Activated CD4-positive, CD25-positive, alpha-beta regulatory T cell treated with anti-CD3 and anti-CD28 coated beads, Interleukin-2, amount 50 U/mL, for 24 hours (primary cell): Measurements from ENCODE around the gene GSTA3.
"Not testable (repeated sequence)": the region's sequence is repeated elsewhere in the genome, so short reads cannot be mapped to it uniquely, and the experiment has no call there.

ENCODE experiments used
- ATAC-seq, 2 donors: fragments of 150-1000 bp; cut with Tn5 transposase; one replicate each; pipeline ENCODE4 v1.10.0; 2021; ENCODE audit warnings: mild to moderate bottlenecking in 1 of 2, moderate library complexity in 1 of 2

GSTA3 gene

DNA sequence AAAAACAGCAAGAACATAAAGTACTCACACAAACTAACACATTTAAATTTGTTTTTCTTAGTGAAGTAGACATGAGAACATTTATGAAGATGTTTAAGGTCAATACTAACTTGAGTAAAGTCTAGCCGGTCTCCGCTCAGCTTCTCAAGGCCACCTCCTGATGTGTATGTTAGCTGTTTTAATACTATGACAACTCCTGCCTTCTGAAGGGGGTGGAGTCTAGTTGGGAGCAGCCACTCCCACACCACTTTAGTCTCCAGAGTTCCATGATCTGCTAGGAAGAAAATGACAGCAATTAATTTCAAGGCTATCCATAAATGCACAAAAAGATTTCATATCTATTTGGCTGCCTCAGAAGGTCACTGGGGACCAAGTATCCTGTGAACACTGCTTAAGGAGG is at the start of gene GSTA3:
Gene GSTA3 (minus strand): TSS at position 168 of the 400 bp plus-strand sequence. CDS start 3,864 bp downstream, outside the sequence.
- no peak for ATAC-seq

DNA sequence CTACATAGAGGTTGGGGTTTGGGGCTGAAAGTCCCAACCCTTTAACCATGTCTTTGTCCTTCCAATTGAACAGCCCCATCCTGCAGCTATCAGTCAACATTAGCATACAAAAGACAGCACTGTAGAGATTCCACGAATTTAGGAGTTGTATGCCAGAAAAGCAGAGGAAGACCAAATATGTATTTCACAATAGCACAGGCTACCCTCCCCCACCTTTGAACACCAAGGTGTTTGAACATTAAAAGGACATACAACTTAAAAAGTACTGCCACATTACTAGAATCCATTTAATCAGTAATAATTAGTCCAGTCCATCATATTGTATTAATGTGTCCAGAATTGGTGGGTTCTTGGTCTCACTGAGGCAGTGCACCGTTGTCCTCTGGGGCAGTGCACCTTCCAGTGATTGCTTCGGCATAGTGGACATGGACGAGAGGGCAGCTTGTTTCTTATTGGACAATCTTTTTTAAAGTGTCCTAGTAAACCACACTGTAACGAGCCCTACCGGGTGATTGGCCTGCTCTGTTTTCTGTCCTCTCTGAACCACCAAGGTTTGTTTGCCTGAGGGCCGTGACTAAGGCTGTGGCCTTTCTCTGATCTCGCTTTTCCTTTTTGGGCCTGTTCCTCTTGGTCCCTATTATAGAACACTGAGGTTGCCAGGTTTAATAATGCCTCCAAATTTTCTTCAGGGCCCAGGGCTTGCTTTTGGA is 49.2 kb upstream of the GSTA3 start:
- ATAC-seq: no peak

DNA sequence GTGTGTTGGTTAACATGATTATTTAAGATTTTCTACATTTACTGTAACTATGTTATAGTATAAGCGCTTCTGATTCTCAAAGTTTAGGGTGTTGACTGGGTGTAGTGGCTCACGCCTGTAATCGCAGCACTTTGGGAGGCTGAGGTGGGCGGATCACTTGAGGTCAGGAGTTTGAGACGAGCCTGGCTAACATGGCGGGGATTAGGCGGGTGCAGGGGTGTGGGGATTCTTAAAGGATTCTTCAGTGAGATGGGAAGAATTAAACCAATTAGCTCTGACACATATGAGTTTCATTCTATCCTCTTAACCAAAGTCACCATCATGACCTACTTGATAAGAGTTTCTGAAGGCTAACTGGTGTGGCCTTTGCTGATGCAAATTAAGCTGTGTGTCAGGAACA is 46.4 kb upstream of the GSTA3 start:
- ATAC-seq: no peak

DNA sequence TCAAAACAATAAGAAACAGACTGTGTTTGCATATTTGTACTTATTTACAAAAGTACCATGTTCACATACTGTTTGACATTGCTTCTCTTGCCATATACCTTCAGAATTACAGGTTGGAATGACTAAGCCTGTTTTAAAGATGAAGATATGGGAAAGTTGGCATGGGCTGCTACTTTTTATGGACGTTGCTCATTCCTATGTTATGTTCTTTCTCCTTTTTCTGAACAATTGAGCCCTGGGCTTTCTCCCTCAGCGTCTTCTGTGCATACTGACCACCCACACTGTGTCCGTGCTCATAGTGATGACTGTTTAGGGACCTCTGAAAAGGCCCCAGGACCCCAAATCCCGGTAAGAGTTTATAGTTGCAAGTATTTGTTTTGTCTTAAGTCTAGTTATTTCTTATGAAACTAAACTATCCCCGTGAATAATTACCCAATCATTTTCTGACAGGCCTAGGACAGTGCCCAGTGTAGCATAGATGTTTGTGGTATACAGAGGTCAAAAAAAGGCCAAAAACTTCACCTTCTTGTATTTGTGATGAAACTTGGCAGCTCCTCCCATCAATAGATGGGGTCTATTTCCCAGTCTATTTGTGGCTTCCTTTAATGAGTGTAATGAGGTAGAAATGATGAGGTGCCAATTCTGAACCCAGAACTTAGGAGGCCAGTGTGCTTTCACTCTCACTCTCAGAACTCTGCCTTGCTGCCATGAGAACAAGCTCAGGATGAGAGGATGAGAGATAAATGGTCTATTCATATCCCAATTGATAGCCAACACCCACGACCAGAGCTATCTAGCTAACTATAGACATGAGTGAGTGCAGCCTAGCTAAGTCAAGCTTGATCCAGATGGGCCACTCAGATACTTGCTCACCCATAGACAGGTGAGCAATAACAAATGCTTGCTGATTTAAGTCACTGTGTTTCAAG is 44.7 kb upstream of the GSTA3 start:
- ATAC-seq: peak in 1 of 2 donors; percentile 30

DNA sequence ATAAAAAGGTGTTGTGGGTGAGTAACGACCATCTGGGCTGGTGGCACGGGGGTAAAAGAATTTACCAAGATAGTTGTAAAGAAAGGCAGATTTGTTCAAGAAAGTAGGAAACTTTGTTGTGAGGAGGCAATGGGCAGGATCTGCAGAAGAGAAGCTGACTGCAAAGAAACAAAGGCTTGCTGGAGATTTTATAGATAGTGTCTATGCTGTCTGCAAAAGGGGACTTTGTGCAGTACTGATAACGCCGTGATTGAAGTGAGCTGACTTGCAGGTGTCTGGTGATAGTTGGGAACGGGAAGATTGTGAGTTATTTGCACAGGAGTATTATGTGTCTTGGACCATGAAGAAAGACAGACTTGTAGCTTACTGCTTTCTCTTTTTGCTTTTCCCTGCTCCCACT is 36.8 kb upstream of the GSTA3 start:
- no peak for ATAC-seq

DNA sequence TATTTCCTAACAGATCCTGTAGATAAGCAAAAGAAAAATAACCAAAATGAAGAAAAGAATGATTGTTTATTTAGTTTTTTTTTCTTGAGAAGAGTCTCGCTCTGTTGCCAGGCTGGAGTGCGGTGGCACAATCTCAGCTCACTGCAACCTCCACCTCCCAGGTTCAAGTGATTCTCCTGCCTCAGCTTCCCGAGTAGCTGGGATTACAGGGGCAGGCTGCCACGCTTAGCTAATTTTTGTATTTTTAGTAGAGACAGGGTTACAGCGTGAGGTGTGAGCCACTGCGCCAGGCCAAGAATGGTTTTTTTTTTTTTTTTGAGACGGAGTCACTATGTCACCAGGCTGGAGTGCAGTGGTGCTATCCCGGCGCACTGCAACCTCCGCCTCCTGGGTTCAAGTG is 33.3 kb upstream of the GSTA3 start:
- not testable (repeated sequence) for ATAC-seq

DNA sequence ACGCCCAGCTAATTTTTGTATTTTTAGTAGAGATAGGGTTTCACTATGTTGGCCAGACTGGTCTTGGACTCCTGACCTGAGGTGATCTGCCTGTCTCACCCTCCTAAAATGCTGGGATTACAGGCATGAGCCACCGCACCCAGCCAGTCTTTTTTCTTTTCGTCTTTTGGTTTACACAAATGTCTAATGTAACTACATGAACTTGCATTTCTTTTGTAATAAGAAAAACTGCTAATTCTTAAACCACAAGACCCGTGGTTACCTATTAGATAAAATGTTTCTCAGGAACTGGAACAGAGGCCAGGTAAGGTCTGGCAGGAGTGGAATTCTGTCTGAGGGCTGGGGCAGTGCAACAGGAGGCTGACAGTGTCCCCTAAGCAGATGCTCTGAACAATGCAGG is 32.7 kb upstream of the GSTA3 start:
- no peak for ATAC-seq

DNA sequence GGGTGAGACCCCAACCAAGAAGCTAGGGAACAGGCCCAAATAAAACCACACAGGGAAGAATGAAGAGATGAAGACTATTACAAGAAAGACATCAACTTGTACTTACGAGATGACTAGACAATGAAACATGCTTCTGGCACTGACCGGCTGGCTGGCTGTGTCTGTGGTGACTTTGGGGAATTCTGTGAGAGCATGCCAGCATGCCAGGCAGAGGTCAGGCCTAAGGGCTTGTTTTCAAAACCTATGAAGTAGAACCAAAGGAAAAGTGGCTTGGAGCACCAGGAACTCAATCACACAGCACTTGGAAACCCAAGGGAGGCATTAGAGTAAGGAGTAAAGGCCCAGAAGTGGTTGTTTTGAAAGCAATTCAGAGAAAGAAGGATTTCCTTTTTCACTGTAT is 28.4 kb upstream of the GSTA3 start:
- no peak for ATAC-seq

DNA sequence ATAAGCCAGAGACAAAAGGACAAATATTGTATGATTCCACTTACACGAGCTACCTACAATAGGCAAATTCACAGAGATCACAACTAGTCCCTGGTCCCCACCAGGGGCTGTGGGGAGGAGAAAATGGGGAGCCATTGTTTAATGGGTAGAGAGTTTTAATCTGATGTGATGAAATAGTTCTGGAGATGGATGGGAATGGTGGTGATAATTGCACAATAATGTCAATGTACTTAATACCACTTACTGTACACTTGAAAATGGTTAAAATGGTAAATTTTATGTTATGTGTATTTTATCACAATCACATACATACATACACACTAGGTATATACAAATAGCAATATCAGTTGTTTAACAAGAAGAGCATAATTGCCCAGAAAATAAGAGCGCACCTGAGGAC is 24.3 kb upstream of the GSTA3 start:
- no peak for ATAC-seq

DNA sequence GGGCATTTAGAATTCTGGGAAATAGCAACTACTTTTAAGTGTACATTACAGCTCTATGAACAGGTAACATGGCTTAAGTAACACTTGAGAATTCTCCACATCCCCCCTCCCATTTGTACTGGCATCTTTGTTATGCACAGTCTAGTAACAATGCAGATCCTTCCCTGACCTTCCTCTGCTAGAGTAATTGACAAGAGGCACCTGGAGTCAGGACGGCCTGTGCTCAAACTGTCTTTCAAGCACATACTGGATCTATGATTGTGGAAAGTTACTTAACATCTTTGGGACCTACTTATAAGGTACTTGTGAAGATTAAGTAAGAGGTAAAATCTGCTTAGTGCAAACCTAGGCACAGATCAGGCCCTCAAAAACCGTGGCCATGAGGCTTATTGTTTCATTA is 21.9 kb upstream of the GSTA3 start:
- no peak for ATAC-seq

DNA sequence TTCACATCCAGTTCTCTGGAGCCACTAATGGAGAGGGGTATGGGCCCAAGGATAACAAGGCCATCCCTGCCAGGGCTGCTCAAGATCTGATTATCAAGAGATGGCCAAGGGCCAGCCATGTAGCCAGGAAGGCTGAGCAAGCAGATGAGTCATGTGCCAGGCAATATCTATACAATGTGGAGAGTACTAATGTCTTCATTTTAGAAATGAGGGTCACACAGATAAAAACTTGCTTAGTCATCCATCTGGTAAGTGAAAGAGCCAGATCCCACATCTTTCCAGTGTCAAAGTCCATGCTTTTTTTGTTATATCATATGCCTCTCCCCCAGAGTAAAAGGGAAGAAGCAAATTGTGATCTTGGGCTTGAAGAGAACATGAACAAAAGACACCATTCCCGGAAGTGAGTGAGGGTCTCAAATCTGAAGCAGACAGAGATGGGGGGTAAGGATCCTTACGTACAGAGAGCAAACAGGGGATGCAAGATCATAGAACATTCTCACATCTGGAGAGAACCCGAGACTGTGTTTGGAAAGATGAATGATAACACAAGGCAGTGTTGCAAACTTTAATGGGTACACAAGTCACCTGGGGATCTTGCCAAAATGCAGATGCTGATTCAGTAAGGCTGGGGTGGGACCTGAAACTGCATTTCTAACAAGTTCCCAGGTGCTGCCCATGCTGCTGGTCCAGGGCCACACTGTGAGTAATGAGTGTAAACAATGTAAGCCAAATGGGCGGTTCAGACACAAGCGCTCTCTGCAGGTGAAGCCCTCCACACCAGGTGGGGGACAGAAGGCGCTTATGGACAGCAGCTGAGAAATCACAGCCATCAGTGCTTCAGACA is 20.0 kb upstream of the GSTA3 start:
- no peak for ATAC-seq

DNA sequence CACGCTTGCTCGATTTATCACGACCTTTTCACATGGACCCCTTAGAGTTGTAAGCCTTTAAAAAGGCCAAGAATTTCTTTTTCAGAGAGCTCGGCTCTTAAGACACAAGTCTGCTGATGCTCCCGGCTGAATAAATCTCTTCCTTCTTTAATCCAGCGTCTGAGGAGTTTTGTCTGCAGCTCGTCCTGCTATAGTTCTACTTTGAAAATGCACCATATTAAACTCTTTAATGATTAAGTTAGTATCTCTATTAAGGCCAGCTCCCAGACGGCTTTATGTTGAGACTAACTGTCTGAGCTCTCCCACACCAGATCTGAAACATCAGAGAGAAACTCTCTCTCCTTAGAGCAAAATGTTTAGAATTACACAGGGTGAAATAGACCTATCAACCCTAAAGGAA is 18.0 kb upstream of the GSTA3 start:
- ATAC-seq: no peak

DNA sequence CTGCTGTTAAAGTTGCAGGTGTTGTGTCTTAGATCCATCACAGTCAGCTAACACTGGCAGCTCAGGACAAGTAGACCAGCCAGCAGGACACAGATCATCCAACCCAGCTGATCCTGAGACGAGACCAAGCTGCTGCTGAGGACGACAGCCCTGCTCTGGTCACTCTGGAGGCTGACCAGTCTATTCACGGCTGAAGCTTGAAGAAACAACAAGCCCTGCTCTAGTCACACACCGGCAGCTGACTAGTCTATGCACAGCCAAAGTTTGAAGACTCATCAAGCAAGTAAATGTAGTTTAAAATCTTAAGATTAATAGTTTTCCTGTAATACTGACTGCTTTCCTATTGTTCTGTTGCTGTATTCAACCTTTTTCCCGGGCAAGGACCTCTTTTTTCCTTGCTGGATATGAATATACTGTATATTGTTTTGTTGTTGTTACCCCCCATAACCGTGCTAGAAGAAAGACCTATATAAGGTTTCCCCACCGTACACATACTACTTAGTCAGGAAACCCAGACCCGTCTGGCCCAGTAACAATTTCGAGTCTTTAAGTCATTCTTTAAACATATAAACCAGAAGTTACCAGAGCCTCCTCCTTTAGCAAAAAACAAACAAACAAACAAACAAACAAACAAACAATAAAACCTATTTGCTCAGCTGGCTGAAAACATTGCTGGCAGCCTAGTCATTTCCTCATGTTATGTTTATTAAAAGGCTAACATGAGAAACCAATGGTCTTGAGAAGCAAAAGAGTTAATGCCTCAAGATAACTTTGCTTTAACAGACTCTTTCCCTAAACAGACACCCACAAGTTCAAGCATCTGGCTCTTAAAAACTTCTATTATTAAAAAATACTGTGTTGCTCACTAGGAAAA is 16.7 kb upstream of the GSTA3 start:
- ATAC-seq: no peak

DNA sequence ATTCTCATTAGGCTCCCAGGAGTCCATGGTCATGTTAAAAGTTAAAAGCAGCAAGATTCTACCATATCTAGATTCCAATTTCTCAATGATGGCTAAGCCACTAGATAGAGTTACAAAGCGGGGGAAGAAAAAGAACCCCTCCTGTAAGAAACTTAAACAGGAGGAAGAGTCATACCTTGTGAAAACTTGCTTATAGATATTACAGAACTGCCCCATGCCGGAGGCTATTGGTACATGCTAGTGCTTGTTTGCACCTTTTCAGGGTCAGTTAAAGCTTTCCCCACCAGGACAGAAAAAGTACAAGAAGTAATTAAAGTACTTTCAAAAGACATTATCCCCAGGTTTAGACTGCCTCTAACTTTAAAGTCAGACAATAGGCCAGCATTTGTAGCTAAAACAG is 15.5 kb upstream of the GSTA3 start:
- ATAC-seq: no peak

DNA sequence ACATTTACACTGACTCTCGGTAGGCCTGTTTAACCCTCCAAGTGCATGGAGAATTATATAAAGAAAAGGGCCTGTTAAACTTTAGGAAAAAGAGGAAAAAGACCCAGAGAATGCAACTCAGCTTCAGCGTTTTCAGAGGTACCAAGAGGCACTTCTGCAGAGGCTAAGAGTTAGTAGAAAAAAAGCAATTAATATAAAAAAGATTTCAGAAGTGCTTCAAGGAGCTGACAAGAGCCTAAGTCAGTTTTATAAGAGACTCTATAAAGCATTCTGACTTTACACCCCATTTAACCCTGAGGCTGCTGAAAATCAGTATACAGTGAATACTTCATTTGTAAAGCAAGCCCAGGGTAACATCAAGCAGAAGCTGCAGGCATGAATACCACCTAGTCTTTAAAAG is 14.2 kb upstream of the GSTA3 start:
- ATAC-seq: not testable (repeated sequence)

DNA sequence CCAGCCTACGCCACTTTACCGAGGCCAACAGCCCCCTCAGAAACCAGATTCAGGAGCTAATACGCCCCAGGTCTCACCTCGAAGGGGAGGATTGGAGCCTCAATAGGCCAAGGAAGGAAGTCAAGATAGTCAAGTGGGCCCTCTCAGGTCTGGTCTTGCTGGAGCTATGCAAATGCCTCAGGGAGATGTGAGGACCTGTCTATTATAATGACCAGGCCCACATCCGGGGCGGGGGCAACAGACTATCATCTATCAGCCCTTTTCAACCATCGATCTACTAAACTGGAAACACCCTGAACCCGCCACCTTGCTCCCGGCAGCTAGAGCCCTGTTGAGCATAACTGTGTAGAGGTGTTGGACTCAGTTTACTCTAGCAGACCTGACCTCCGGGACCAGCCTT is 12.7 kb upstream of the GSTA3 start:
- ATAC-seq: no peak

DNA sequence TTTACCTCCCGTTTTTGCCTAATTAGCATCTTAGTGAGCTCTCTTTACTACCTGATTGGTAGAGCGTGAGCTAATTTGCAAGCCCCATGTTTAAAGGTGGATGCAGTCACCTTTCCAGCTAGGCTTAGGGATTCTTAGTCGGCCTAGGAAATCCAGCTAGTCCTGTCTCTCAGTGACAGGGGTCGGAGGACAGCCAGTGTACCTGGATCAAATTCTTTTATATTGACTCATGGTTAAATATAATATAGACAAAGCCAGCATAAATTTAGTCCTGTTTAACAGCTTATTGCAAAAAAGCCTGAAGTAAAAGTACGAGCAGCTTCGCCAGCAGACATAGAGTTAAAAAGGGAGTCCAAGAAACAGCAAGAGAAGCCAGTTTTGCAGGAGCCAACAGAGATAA is 12.2 kb upstream of the GSTA3 start:
- ATAC-seq: no peak

DNA sequence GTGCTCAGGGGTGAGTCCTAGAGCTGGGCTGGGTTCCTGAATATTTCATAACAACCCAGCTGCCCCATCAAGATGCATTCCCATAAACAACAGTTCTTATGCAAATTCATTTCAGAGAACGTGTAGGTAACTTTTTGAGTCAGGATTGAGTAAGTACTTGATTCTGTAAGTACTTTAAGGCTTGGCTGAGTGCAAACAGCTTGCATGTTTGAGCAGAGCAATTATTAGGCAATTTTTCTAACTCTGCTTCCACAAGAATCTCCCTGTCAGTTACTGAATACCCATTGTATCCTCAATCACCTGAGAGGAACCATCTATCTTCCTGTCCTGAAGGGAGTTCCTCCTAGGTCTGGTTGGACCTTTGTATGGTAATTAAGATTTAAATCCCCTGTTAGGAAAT is 10.0 kb upstream of the GSTA3 start:
- ATAC-seq: not testable (repeated sequence)

DNA sequence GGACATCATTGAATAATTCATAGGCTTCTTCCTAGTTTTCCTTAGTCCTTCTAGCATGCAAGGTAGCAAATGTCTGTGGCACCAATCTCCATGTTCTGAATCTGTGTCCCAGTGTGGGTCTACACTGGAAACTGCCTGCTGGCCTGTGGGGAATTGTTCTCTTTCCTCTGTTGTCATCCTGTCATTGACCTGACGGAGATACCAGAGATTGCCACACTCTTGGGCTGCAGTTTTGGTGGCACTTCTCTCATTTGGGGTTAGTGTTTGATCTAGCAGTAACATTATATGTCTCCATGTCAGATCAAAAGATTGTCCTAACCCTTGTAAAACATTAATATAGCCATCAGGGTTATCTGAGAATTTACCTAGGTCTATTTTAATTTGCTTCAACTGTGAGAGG is 9.3 kb upstream of the GSTA3 start:
- ATAC-seq: not testable (repeated sequence)

DNA sequence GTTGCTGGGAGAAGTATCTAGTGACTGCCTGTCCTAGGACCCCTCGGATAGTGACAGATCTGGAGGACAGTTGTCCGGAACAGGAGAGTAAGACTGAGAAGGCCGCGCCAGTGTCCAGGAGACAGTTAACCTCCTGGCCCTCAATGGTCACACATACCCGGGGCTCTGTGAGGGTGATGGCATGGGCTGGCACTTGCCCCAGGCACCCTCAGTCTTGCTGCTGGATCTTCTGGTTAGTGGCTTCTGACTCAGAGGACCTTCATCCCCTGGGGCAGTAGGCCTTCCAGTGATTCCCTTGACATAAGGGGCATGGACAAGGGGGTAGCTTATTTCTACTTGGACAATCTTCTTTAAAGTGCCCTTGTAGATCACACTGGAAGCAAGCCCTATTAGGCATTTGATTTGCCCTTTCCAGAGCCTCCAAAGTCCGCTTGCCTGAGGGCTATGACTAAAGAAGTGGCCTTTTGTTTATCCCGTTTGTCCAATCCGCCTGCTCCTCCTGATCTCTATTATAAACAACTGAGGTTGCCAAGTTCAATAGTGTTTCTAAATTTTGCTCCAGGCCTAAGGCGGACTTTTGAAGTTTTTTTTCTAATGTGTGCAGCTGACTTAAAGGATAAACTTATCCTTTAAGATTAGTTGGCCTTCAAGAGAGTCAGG is 8.7 kb upstream of the GSTA3 start:
- not testable (repeated sequence) for ATAC-seq

DNA sequence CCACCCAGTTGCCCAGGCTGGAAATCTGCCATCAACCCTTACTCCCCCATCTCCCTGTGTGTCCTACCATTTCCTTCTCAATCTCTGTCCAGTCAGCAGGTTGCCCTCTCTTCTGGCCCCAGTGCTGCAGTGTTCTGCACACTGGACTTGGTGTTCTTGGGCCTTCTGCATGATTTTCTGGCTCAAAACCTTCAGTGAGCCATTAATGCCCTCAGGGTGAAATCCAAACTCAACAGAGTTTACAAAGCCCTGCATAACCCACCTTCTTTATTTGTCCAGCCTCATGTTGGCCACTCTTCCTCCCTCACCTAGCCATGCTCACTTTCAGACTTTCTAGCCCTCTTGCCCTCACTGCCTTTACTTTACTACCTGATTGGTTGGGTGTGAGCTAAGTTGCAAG is 5.0 kb upstream of the GSTA3 start:
- no peak for ATAC-seq

DNA sequence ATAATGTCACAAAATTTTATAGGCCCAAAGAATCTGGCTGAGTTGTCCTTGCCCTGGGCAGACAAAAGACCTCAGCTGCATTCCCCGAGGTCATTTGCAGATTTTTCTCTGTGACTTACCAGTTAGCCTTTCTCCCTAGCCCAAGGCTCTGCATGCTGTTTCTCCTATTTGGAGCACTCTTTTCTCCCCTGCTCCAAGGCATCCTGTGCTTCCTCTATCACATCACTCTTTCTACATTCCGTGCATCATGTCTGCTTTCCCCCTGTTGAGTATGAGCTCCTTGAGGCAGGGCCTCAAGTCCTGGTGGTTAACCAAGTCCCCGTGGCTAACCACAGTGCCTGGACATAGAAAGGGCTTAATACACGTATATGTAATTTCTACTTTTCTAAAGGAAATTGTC is 593 bp upstream of the GSTA3 start:
- no peak for ATAC-seq
